T follicular helper cell (primary cell): ENCODE results near the gene DYNC2LI1.

ENCODE experiments used
- DNase-seq: peaks from one replicate; pipeline ENCODE4 v3.0.0-alpha.2; 2020; ENCODE audit warnings: low read depth

Gene DYNC2LI1

DNA sequence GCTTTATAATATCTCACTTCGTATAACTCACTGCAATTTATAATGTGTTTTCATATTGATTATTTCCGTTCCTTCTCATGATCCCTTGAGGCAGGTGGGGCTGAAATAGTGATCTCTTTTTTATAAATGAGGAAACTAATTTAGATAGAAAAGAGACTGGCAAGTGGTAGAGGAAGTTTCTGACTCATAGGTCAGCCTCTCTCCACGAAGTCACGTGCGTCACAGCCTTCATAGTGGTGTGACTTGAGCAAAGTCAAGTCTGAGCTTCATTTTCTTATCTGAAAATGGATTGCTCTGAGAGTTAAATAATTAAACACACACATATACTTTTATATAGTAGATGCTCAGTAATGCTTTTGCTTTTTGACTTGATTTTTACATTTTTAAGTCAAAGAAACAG, 44.9 kb downstream of the DYNC2LI1 start:
- DNase-seq, result no peak

DNA sequence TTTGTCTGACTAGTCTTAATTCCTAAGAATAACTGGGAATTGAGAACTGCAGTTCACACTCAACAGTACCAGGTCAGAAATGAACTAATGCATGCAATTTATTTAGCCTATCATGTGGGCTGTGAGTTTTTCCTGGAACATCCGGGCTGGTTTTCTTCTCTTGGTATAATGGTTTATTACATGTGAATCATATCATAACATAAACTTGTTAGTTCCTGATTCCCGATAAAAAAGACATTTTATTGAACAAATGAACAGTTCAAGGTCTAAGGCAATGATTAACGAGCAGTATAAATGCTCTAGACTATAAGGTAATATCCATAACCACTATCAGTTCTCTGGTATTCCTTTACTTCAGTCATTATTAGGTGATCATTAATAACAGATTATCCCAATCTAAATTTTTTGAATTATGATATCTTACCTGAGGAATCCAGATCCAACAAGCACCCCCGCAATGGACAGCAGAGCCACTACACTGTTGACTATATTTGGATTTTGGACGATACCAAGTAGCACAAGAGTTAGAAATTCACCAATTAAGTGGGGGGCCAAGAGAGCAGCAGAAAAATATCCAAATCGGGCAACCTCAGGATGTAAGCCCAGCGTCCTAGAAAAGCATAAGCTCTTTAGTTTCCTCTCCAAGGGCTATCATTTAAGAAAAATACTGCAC, 45.8 kb downstream of the DYNC2LI1 start:
- DNase-seq, result no peak

DNA sequence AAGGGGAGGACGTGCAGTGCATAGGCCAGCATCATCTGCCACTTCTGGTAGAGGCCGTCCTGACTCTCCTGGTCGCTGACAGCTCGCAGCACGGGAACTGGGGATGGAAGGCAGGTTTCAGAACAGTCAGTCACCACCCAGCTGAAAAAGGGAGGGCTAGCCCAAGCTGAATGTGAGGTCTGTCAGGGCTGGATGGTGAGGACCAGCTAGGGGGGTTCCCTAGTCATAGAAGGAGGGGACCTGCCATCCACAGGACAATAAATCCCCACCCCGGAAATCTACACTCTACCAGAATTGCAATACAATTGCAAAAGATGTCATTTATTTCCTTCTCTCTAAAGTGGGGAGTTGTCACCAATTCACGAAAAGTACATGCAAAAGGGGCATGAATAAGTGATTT, 49.0 kb downstream of the DYNC2LI1 start:
- DNase-seq, result no peak

GRCh38 chr2:43823751-43824150, 49.9 kb downstream of the DYNC2LI1 start:
- no peak for DNase-seq

DNA sequence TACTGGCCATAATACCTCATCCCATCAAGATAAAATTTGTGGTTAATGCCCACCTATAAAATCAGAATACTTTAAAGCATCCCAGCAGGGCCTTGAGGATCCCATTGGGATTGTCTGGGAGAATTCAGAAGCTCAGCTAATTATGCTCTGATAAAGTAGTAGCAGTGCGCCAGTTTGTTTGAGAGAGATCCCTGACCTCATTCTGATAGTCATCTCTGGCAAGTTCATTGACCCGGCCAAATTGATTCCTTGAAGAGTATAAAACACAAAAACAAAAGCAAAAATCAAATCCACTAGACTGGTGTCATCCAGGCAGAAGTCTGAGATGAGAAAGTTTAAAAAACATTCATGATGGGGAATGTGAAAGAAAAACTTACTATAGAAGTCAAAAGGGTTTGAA, 50.7 kb downstream of the DYNC2LI1 start:
- no peak for DNase-seq

DNA sequence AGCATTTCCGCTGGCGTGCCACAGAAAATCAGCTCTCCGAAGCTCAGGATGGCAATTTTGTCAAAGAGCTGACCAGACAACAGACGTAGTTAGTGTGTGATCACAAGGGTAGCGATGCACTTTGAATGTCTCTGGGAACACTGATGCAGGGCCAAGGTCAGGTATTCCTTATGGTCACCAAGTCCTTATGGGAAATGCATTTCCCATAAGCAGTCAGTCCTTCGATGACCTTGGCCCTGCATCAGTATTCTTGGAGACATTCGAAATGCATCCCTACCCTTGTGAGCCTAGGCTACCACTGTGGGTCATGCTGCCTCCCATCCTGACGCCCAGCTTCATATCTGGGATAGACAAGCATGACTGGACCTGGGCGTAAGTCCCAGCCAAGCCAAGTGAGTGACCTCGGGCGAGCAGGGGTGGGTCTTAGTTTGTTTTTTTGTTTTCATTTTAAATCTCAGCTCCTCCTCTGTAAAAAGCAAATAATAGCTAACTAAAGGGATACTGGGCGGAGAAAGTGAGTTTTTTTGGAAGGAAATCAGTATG, 51.2 kb downstream of the DYNC2LI1 start:
- DNase-seq, result no peak

- no peak for DNase-seq
Measured at GRCh38 chr2:43825841-43826240, 52.0 kb downstream of the DYNC2LI1 start.

DNA sequence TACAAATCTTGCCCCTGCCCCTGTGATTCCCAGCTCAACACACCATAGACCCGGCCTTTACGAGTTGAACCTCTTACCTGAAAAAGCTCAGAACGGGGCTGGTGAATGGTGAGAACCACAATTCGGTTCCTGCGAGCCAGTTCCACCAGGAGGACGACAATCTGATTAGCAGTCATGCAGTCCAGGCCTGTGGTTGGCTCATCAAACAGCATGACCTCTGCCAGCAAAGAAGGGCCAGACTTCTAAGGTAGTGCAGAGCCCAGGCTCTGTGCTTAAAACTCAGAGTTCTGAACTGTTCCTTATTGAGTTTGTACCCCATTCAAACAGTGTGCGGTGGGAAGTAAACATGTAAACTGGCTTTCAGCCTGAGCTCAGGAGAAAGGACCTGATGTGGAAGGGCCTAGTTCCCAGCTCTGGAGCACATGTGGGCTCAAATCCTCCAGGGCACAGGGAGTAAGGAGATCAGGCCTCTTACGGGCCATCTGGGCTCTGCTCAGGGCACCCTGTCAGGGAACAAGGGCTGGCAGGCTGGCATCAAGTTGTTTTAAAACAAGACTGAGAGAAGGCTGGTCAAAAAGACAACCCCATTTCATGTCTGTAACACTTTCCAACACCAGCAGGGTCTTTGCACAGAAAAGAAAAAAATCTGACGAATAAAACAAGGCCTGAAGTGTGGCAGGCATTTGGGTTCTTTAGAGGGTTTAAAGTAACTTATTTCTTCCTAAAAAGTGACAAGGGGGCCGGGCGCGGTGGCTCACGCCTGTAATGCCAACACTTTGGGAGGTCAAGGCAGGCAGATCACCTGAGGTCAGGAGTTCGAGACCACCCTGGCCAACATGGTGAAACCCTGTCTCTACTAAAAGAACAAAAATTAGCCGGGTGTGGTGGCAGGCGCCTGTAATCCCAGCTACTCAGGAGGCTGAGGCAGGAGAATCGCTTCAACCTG, 52.7 kb downstream of the DYNC2LI1 start:
- no peak for DNase-seq

GRCh38 chr2:43831543-43832294, 57.9 kb downstream of the DYNC2LI1 start:
- no peak for DNase-seq

GRCh38 chr2:43832457-43832856, 58.6 kb downstream of the DYNC2LI1 start:
- DNase-seq, result no peak

DNA sequence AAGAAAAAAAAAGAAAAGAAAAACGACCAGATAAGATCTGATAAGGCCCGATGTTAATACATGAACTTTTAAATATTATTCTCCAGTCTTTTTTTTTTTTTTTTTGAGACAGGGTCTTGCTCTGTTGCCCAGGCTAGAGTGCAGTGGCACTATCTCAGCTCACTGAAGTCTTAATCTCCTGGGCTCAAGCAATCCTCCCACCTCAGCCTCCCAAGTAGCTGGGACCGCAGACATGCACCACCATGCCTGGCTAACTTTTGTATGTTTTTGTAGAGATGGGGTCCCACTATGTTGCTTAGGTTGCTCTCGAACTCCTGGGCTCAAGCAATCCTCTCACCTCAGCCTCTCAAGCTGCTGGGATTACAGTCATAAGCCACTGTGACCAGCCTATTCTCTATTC, 63.2 kb downstream of the DYNC2LI1 start:
- DNase-seq, result no peak

- no peak for DNase-seq
Measured at GRCh38 chr2:43837831-43838559, 64.2 kb downstream of the DYNC2LI1 start.

DNA sequence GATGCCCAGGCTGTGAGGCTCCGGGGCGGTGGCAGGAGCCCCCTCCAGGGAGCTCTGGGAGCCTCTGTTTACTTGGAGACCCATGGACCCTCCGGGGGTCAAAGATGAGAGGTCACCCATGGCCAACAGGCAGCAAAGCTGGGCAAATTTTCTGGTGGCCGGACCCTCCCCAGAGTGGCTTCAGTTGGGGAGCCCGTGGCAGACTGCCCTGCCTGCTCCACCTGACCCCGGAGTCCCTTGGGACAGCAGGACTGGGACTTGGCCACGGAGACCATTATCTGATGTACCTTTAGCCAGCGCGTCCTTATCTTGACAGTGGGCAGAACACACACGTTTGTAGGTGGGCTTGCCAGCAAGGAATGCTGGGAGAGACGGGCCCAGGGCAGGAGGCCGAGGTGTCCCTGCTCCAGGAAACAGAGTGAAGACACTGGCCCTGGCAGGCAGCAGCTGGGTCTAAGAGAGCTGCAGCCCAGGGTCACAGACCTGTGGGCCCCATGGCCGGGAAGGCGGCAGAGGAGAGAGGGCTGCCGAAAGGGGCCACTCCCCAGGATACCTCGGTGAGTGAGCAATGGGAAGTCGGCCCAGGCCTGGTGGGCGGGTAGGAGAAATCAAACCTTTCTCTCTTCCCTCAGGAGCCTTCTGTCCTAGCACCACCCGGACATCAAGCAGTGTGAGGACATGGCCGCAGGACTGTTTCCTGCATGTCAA, 64.9 kb downstream of the DYNC2LI1 start, which contains the start of the genes ABCG5 and ABCG8:
Gene ABCG5, minus strand, starts transcription at position 280 of the 708 bp plus-strand sequence. Its CDS starts 160 bp downstream, at position 120.
Gene ABCG8, plus strand, starts transcription at position 412 of the 708 bp plus-strand sequence. Its CDS starts 83 bp downstream, at position 495.
- DNase-seq, result no peak

DNA sequence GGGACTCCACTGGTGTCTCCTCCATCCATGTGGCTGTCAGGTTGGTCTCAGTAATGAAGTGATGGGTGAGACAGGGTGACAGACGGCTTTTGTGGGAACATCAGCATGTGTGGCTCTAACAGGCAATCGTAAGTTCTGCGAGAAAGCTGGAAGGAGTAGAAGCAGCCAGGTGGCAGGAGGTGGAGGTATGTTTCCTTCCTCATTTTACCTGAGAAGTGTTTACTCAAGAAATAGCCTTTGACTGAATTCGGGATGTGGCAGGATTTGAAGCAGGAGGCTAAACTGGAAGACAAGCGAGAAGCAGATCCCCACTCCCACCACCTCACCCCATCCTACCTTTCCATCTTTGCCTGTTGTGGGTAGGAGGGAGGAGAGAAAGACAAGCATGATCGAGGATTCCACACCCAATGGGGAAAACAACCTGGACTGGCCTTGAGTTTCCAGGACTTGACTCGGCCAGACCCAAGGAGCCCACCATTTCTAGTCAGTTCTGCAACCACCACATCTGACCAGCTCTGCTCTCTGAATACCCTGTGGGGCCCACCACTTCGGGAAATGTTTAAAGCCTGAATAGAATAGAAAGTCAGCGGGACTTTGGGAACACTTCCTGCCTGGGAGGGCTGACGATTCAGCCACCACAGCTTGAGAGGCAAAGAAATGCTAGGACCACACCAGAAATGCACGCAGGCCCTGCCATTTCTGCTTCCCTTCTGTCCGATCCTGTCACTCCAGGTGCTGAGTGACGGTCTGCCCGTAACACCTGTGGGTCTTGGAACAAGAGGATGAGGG, 66.1 kb downstream of the DYNC2LI1 start:
- no peak for DNase-seq

GRCh38 chr2:43840965-43841364, 67.1 kb downstream of the DYNC2LI1 start:
- no peak for DNase-seq

DNA sequence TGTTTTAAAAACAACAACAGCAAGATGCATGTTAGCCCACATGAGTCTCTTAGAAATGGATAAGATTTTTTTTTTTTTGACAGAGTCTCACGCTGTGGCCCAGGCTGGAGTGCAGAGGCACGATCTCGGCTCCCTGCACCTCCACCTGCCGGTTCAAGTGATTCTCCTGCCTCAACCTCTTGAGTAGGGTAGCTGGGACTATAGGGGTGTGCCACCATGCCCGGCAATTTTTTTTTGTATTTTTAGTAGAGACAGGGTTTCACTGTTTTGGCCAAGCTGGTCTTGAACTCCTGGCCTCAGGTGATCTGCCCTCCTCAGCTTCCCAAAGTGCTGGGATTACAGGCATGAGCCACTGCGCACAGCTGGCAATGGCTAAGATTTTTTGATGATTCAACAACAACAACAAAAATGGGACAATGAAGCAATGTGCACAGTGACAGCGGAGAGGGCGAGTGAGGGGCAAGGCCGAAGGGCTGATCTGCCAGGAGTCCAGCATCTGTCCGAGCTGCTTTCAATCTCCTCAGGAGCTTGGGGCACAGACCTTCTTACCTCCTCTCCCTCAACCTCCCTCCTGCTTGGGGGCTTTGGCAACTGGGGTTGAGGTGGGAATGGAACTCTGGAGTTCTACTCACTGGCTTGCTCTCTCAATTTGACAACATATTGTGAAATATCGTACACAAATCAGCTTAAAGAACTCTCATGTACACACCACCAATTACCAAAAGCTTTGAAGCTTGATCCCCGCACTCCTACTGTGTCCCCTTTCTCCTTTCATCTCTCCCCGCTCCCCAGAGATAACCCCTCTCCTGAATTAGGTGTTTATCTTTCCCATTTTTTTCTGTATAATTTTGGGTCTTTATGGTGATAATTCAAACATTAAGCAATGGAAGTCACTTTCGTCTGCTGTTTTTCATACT, 68.4 kb downstream of the DYNC2LI1 start:
- DNase-seq, result no peak

- DNase-seq, result no peak
Measured at GRCh38 chr2:43842866-43843226, 69.0 kb downstream of the DYNC2LI1 start.

DNA sequence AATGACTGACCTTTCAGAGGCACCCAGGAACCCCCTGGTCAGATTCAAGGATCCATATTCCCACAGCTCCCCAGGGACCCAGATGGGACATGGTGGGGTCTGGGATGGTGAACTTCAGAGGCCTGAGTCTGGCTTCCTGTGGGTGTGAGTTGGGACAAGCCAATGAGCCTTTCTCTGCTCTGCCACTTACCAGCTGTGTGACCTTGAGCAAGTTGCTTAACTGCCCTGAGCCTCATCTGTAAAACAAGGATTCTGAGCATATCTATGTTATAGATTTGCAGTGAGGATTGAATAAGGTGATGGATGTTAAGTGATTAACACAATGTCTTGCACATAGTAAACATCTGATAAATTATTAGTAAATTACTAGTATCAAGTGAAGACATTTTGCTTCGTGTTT, 71.3 kb downstream of the DYNC2LI1 start:
- DNase-seq, result no peak
